ENCODE results near the gene CFAP410. TPM values are rescaled to one million over a fixed set of nuclear protein-coding genes. Genes with fewer than 3 reads are reported as not detected.
A peak's percentile ranks its signal among the peaks of the same experiment; 100 is the strongest.

Gene CFAP410
- total and polyA plus RNA-seq, 2 of the 4 experiments (the other 2 are of a cell fraction): 3.8 to 10.3 TPM

DNA sequence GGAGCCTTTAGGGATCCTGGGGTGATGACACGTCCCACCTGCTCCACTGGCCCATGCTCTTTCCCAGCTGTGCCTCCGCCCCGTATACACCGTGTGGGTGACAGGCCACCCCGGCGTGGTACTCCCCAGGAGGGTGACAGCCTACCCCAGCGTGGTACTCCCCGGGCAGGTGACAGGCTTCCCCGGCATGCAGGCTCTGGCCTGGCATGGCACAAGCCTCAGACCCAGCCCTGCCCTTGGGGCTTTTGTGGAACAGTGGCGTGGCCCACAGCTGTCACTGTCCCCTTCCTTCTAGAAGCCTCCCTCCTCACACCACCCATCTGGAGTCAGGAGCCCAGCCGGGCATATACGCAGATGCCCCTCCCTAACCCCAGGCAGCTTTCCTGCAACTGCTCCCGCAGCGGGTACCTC, 44.0 kb downstream of the CFAP410 start:
- TF ChIP-seq CEBPB (IDR thresholded peaks at IDR 0.05; ENCODE audit: low read depth, low read length) (no peak), MAFK (IDR thresholded peaks at IDR 0.05; ENCODE audit: low read depth, low read length) (no peak), MAZ (IDR thresholded peaks at IDR 0.05; ENCODE audit: borderline replicate concordance, low read depth, low read length) (no peak), RCOR1 (IDR thresholded peaks at IDR 0.05; ENCODE audit: insufficient replicate concordance, low read length) (no peak), RAD21 (IDR thresholded peaks at IDR 0.05; ENCODE audit: low read length) (no peak), CHD1 (IDR thresholded peaks at IDR 0.05; ENCODE audit: low read depth, low read length) (no peak), POLR2A (IDR thresholded peaks at IDR 0.05; ENCODE audit: low read depth, low read length) (no peak), NFE2L2 (IDR thresholded peaks at IDR 0.05; ENCODE audit: low read depth, low read length) (no peak), RFX5 (IDR thresholded peaks at IDR 0.05; ENCODE audit: low read depth, low read length) (no peak), MXI1 (IDR thresholded peaks at IDR 0.05; ENCODE audit: borderline replicate concordance, low read depth, low read length) (no peak), SMC3 (IDR thresholded peaks at IDR 0.05; ENCODE audit: low read depth, low read length) (no peak), FOS (IDR thresholded peaks at IDR 0.05; ENCODE audit: low read depth, low read length) (no peak), BHLHE40 (IDR thresholded peaks at IDR 0.05; ENCODE audit: low read depth, low read length) (no peak)
- TF ChIP-seq, protein P1, sequence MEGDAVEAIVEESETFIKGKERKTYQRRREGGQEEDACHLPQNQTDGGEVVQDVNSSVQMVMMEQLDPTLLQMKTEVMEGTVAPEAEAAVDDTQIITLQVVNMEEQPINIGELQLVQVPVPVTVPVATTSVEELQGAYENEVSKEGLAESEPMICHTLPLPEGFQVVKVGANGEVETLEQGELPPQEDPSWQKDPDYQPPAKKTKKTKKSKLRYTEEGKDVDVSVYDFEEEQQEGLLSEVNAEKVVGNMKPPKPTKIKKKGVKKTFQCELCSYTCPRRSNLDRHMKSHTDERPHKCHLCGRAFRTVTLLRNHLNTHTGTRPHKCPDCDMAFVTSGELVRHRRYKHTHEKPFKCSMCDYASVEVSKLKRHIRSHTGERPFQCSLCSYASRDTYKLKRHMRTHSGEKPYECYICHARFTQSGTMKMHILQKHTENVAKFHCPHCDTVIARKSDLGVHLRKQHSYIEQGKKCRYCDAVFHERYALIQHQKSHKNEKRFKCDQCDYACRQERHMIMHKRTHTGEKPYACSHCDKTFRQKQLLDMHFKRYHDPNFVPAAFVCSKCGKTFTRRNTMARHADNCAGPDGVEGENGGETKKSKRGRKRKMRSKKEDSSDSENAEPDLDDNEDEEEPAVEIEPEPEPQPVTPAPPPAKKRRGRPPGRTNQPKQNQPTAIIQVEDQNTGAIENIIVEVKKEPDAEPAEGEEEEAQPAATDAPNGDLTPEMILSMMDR (conservative IDR thresholded peaks at IDR 0.05; ENCODE audit: low read depth, low read length): no peak
- TF ChIP-seq, protein P2, sequence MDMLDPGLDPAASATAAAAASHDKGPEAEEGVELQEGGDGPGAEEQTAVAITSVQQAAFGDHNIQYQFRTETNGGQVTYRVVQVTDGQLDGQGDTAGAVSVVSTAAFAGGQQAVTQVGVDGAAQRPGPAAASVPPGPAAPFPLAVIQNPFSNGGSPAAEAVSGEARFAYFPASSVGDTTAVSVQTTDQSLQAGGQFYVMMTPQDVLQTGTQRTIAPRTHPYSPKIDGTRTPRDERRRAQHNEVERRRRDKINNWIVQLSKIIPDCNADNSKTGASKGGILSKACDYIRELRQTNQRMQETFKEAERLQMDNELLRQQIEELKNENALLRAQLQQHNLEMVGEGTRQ (IDR thresholded peaks at IDR 0.05; ENCODE audit: low read depth, low read length): no peak
- TF ChIP-seq, protein P3, sequence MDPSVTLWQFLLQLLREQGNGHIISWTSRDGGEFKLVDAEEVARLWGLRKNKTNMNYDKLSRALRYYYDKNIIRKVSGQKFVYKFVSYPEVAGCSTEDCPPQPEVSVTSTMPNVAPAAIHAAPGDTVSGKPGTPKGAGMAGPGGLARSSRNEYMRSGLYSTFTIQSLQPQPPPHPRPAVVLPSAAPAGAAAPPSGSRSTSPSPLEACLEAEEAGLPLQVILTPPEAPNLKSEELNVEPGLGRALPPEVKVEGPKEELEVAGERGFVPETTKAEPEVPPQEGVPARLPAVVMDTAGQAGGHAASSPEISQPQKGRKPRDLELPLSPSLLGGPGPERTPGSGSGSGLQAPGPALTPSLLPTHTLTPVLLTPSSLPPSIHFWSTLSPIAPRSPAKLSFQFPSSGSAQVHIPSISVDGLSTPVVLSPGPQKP (IDR thresholded peaks at IDR 0.05; ENCODE audit: borderline replicate concordance, low read depth, low read length): no peak
- peak overlapping the region; percentile 85 for H2AK9ac ChIP-seq (replicated peaks; ENCODE audit: low read depth, low read length, poor library complexity)
- no peak overlapping the region for H3K56ac ChIP-seq (ENCODE audit: extremely low read depth, insufficient read depth, low read length)
- peaks cover 5% of the 10 kb centered on the region; the same call in 1 of the 2 replicates for H3K27me3 ChIP-seq (ENCODE audit: control insufficient read depth, insufficient read depth, low read length)
- no peak overlapping the region for H4K5ac ChIP-seq (ENCODE audit: low read depth, low read length)
- ATAC-seq (ENCODE audit: low read depth) (no peak), DNase-seq (no peak)
- H2BK5ac ChIP-seq (ENCODE audit: low read depth, low read length, poor library complexity, severe bottlenecking): no peak overlapping the region
- ChIA-PET CTCF (interaction anchor here (0.6 kb wide), 1 partner anchor 29 kb away, joined by 3 read pairs; no protein-coding TSS in a partner anchor), POLR2A (ENCODE audit: unreplicated experiment) (no interaction called here)
- no peak overlapping the region for H3K4me2 ChIP-seq (ENCODE audit: low read depth, low read length)
- no TSS peak for BruUV-seq (replicated peaks)
- no peaks in the 10 kb centered on the region for H3K9me3 ChIP-seq (ENCODE audit: control insufficient read depth, insufficient read depth, low read length)
- no peak overlapping the region for H3K14ac ChIP-seq (replicated peaks; ENCODE audit: low read depth, low read length)
- no peak overlapping the region for H3K27ac ChIP-seq (ENCODE audit: insufficient read depth, low read length)
- peak overlapping the region; percentile 32 for H2AFZ ChIP-seq (replicated peaks; ENCODE audit: low read length, poor library complexity)
- H2BK120ac ChIP-seq (ENCODE audit: low read depth, low read length): no peak overlapping the region
- intact Hi-C loops (cut with micrococcal nuclease) (no loop called here), dilution Hi-C loops (cut with HindIII; ENCODE audit: low sequenced_read_pairs, unreplicated experiment) (no loop called here), in situ Hi-C loops (cut with MboI; ENCODE audit: low sequenced_read_pairs) (no loop called here)
- WGBS, 2 experiments (ENCODE audit: extremely low coverage in 2 of 2, insufficient read length in 1 of 2): 59% methylated on average over 7 of the region's 14 CpGs; no CpG with 5 or more reads in 1 of the 2 experiments
- no peaks in the 10 kb centered on the region for H3K9me1 ChIP-seq (ENCODE audit: insufficient read depth, low read length)
- H3K4me3 ChIP-seq (ENCODE audit: insufficient read depth, low read depth, low read length): no peak overlapping the region
- no peaks in the 10 kb centered on the region; the same call in 1 of the 2 replicates for H4K20me1 ChIP-seq (ENCODE audit: insufficient read depth, low read length)
- H3K36me3 ChIP-seq (ENCODE audit: control insufficient read depth, insufficient read depth, low read length): no peaks in the 10 kb centered on the region
- no peak overlapping the region for H3K9ac ChIP-seq (ENCODE audit: low read depth, low read length)
- no peak overlapping the region for H4K91ac ChIP-seq (ENCODE audit: insufficient read depth, low read depth, low read length)
- no peak overlapping the region for H3K4ac ChIP-seq (ENCODE audit: low read depth, low read length)
- no peak overlapping the region for H4K8ac ChIP-seq (ENCODE audit: low read depth in 2 of 2, low read length in 2 of 2)
- H2AK5ac ChIP-seq (ENCODE audit: low read depth, low read length): no peak overlapping the region
- no peak overlapping the region for H2BK15ac ChIP-seq (ENCODE audit: low read depth, low read length)
- no peak overlapping the region for H2BK20ac ChIP-seq (ENCODE audit: low read depth, low read length)
- no peak overlapping the region for H3K18ac ChIP-seq (ENCODE audit: low read depth, low read length)
- H3K23ac ChIP-seq (ENCODE audit: low read depth, low read length): no peak overlapping the region
- H3K4me1 ChIP-seq (ENCODE audit: control insufficient read depth, insufficient read depth, low read length): peaks cover 6% of the 10 kb centered on the region; the same call in 1 of the 2 replicates
- peaks cover 0 to 4% of the 10 kb centered on the region in 2 experiments; a peak in 1 of 4 replicates for H3K79me1 ChIP-seq (ENCODE audit: low read depth in 1 of 2, low read length in 2 of 2)
